HCT116 (cell line): Measurements from ENCODE around the gene RASSF3.
"Not testable (repeated sequence)": the region's sequence is repeated elsewhere in the genome, so short reads cannot be mapped to it uniquely, and the experiment has no call there.

Experiments used
- POLR2A ChIP-seq: IDR thresholded peaks from 2 replicates; pipeline ENCODE4 v1.7.0; 2011; ENCODE audit warnings: borderline replicate concordance; ENCODE audit not compliant: insufficient read depth, insufficient read length; ENCODE audit errors: extremely low read depth
- YY1 ChIP-seq: IDR thresholded peaks from 2 replicates; pipeline ENCODE4 v1.6.1; 2011; ENCODE audit warnings: low read length, low read depth, moderate library complexity, mild to moderate bottlenecking; ENCODE audit not compliant: insufficient replicate concordance; ENCODE audit errors: extremely low read depth
- TF ChIP-seq, protein P1 (sequence below), 3 experiments: fragments of 200-600 bp in 1 of 3; sonication (generic) in 1 of 3; IDR thresholded peaks in 2 of 3; conservative IDR thresholded peaks in 1 of 3; 2 replicates each; pipeline ENCODE4 v1.5.1; 2012 to 2017; ENCODE audit warnings: low read depth in 2 of 3, low read length in 2 of 3, antibody characterized with exemption in 1 of 3, borderline replicate concordance in 1 of 3, control low read depth in 1 of 3, mild to moderate bottlenecking in 1 of 3, mixed read lengths in 1 of 3, mixed run types in 1 of 3, moderate library complexity in 1 of 3; ENCODE audit not compliant: insufficient read depth in 1 of 3

DNA sequence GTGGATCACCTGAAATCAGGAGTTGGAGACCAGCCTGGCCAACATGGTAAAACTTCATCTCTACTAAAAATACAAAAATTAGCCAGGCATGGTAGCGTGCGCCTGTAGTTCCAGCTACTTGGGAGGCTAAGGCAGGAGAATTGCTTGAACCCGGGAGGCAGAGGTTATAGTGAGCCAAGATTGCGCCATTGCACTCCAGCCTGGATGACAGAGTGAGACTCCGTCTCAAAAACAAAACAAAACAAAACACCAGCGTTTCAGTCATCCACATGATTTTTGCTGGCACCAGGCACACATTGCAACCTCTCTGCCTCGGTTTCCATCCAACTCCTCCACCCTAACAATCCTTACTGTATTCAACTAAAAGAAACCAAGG is 26.9 kb upstream of the RASSF3 start:
- TF ChIP-seq, protein P1, sequence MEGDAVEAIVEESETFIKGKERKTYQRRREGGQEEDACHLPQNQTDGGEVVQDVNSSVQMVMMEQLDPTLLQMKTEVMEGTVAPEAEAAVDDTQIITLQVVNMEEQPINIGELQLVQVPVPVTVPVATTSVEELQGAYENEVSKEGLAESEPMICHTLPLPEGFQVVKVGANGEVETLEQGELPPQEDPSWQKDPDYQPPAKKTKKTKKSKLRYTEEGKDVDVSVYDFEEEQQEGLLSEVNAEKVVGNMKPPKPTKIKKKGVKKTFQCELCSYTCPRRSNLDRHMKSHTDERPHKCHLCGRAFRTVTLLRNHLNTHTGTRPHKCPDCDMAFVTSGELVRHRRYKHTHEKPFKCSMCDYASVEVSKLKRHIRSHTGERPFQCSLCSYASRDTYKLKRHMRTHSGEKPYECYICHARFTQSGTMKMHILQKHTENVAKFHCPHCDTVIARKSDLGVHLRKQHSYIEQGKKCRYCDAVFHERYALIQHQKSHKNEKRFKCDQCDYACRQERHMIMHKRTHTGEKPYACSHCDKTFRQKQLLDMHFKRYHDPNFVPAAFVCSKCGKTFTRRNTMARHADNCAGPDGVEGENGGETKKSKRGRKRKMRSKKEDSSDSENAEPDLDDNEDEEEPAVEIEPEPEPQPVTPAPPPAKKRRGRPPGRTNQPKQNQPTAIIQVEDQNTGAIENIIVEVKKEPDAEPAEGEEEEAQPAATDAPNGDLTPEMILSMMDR (IDR thresholded peaks at IDR 0.05 in 2 of 3, conservative IDR thresholded peaks at IDR 0.05 in 1 of 3; ENCODE audit: borderline replicate concordance in 1 of 3, insufficient read depth in 1 of 3, low read depth in 2 of 3, low read length in 2 of 3) = not testable (repeated sequence)
- not testable (repeated sequence) for TF ChIP-seq POLR2A, YY1
